CD14-positive monocyte (primary cell): ENCODE measurements around the gene C5orf22. TPM values are rescaled to one million over a fixed set of nuclear protein-coding genes. Genes with fewer than 3 reads are reported as not detected.

Source experiments
- DNase-seq, 3 donors: peaks; one replicate each; pipeline ENCODE4 v3.0.0-alpha.2; 2011 to 2022
- H2AFZ ChIP-seq: 2 replicates; pipeline ENCODE4 v1.6.0; 2012; ENCODE audit warnings: mild to moderate bottlenecking, low read depth, low read length, inconsistent platforms; ENCODE audit not compliant: insufficient read depth, poor library complexity, severe bottlenecking
- H3K27ac ChIP-seq, 2 donors: 1 replicate in 1 of 2; 2 replicates in 1 of 2; pipeline ENCODE4 v1.5.1; 2012 to 2013; ENCODE audit warnings: low read length in 2 of 2, control low read depth in 1 of 2, inconsistent platforms in 1 of 2, low read depth in 1 of 2, mild to moderate bottlenecking in 1 of 2
- H3K27me3 ChIP-seq, 2 donors: one replicate each; pipeline versions ENCODE4 v1.6.0 to v1.6.1; 2011 to 2013; ENCODE audit warnings: low read length in 2 of 2; ENCODE audit not compliant: control insufficient read depth in 2 of 2, insufficient read depth in 2 of 2
- H3K36me3 ChIP-seq, 2 donors: replicated peaks in 1 of 2; 1 replicate in 1 of 2; 2 replicates in 1 of 2; pipeline versions ENCODE4 v1.5.1 to v1.6.1; 2012 to 2013; ENCODE audit warnings: low read length in 2 of 2, control low read depth in 1 of 2, inconsistent platforms in 1 of 2, mild to moderate bottlenecking in 1 of 2; ENCODE audit not compliant: insufficient read depth in 2 of 2, control insufficient read depth in 1 of 2
- H3K4me1 ChIP-seq, 2 donors: 1 replicate in 1 of 2; 2 replicates in 1 of 2; pipeline versions ENCODE4 v1.5.1 to v1.6.1; 2012 to 2013; ENCODE audit warnings: low read length in 2 of 2, control low read depth in 1 of 2, inconsistent platforms in 1 of 2, mild to moderate bottlenecking in 1 of 2, moderate library complexity in 1 of 2; ENCODE audit not compliant: insufficient read depth in 2 of 2, control insufficient read depth in 1 of 2
- H3K4me2 ChIP-seq: replicated peaks from 2 replicates; pipeline ENCODE3; 2012; ENCODE audit warnings: low read length, moderate library complexity, mild to moderate bottlenecking; ENCODE audit not compliant: poor library complexity, severe bottlenecking; ENCODE audit errors: extremely low read depth
- H3K4me3 ChIP-seq, 3 experiments: fragments of 200-600 bp in 1 of 3; sonication (generic) in 1 of 3; replicated peaks in 1 of 3; 1 replicate in 2 of 3; 2 replicates in 1 of 3; pipeline ENCODE4 v1.5.1; 2011 to 2013; ENCODE audit warnings: low read length in 3 of 3, mild to moderate bottlenecking in 3 of 3, control low read depth in 2 of 3, low read depth in 2 of 3, inconsistent platforms in 1 of 3, moderate library complexity in 1 of 3
- H3K79me2 ChIP-seq: 2 replicates; pipeline ENCODE4 v1.6.0; 2012; ENCODE audit warnings: mild to moderate bottlenecking, control low read depth, inconsistent platforms, low read length, moderate library complexity; ENCODE audit not compliant: insufficient read depth
- H3K9ac ChIP-seq: 2 replicates; pipeline ENCODE4 v1.6.0; 2017; ENCODE audit warnings: low read length, mild to moderate bottlenecking; ENCODE audit not compliant: insufficient read depth, poor library complexity, severe bottlenecking
- H3K9me3 ChIP-seq, 2 donors: replicated peaks in 1 of 2; 1 replicate in 1 of 2; 2 replicates in 1 of 2; pipeline versions ENCODE4 v1.5.1 to v1.6.1; 2012 to 2013; ENCODE audit warnings: low read length in 2 of 2, control low read depth in 1 of 2; ENCODE audit not compliant: control insufficient read depth in 1 of 2, insufficient read depth in 1 of 2
- H4K20me1 ChIP-seq: 2 replicates; pipeline ENCODE4 v1.6.0; 2012; ENCODE audit warnings: mild to moderate bottlenecking, low read length, control low read depth, moderate library complexity; ENCODE audit not compliant: insufficient read depth
- H3K27ac Mint-ChIP-seq, 7 donors: one replicate each; pipeline ENCODE4 v1.8.0; 2020; ENCODE audit warnings: mild to moderate bottlenecking in 7 of 7, mixed read lengths in 7 of 7, moderate library complexity in 6 of 7, inconsistent platforms in 2 of 7
- H3K27me3 Mint-ChIP-seq, 3 donors: one replicate each; pipeline ENCODE4 v1.8.0; 2021 to 2022; ENCODE audit warnings: low read depth in 3 of 3, mild to moderate bottlenecking in 3 of 3, mixed read lengths in 3 of 3, moderate library complexity in 3 of 3, inconsistent platforms in 1 of 3
- H3K36me3 Mint-ChIP-seq, 2 donors: one replicate each; pipeline ENCODE4 v1.8.0; 2020; ENCODE audit warnings: mixed read lengths in 2 of 2, inconsistent platforms in 1 of 2, mild to moderate bottlenecking in 1 of 2
- H3K4me1 Mint-ChIP-seq: one replicate; pipeline ENCODE4 v1.8.0; 2020; ENCODE audit warnings: mild to moderate bottlenecking, mixed read lengths
- H3K4me3 Mint-ChIP-seq, 2 donors: one replicate each; pipeline ENCODE4 v1.8.0; 2020; ENCODE audit warnings: mild to moderate bottlenecking in 2 of 2, mixed read lengths in 2 of 2, moderate library complexity in 1 of 2
- H3K9me3 Mint-ChIP-seq, 7 donors: one replicate each; pipeline ENCODE4 v1.8.0; 2020 to 2022; ENCODE audit warnings: mixed read lengths in 7 of 7, mild to moderate bottlenecking in 6 of 7, moderate library complexity in 6 of 7, inconsistent platforms in 2 of 7
- WGBS: methylation state at CpG from one replicate; pipeline ENCODE4 v1.1.5; 2013; ENCODE audit warnings: missing lambda C conversion rate; ENCODE audit not compliant: insufficient coverage; 5-methylcytosine and 5-hydroxymethylcytosine counted together
- intact Hi-C, 2 donors: fragments of 100-400 bp; cut with micrococcal nuclease; formaldehyde crosslinking; loops; one replicate each; pipeline versions ENCODE4 v1.15.0 to v1.15.1; 2023
- polyA plus RNA-seq, 3 donors: library from polyadenylated mRNA; depleted of rRNA in 1 of 3; unstranded in 2 of 3; stranded (reverse) in 1 of 3; fragments of 300-500 nt in 2 of 3; fragments of >200 nt in 1 of 3; fragmentation: Illumina TruSeq in 2 of 3; gene quantifications; 1 replicate in 2 of 3; 2 replicates in 1 of 3; pipeline ENCODE4 v1.2.3, GENCODE V29; 2012 to 2021
- TF ChIP-seq, protein P1 (sequence below): fragments of 200-600 bp; IDR thresholded peaks from one replicate; pipeline ENCODE4 v1.8.0; 2022; ENCODE audit warnings: antibody characterized with exemption, mild to moderate bottlenecking

C5orf22 gene
- polyA plus RNA-seq, 3 donors, result 5.8 to 20.2 (median 19.9) TPM

DNA sequence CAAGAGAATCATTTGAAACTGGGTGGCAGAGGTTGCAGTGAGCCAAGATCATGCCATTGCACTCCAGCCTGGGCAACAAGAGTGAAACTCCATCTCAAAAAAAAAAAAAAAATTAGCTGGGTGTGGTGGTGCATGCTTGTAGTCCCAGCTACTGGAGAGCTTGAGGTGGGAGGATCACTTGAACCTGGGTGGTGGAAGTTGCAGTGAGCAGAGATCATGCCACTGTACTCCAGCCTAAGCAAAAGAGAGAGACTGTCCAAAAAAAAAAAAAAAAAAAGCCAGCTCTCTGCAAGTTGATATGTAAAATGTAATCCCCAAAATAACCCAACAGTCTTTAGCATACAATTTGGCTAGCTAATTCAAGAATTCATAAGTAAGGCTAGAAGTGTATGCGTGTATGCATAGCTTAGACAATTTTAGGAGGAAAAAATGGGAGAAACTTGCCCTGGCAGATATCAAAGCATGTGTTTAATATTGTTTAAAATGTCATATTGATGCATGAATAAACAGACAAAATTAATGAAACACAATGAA lies 36.3 kb downstream of the C5orf22 start:
- Histone ChIP-seq H3K27ac (no peak overlapping the region), H3K36me3 (no peaks in the 10 kb centered on the region), H3K27me3 (no peaks in the 10 kb centered on the region), H3K4me2 (no peak overlapping the region), H2AFZ (no peak overlapping the region), H3K4me1 (peaks cover 8 to 22% of the 10 kb centered on the region in 2 donors), H3K4me3 (no peak overlapping the region), H3K9me3 (peaks cover 0 to 14% of the 10 kb centered on the region in 2 donors), H3K79me2 (no peaks in the 10 kb centered on the region), H3K9ac (no peak overlapping the region), H4K20me1 (no peaks in the 10 kb centered on the region)
- H3K4me1 Mint-ChIP-seq, result peaks cover 26% of the 10 kb centered on the region
- TF ChIP-seq, protein P1, sequence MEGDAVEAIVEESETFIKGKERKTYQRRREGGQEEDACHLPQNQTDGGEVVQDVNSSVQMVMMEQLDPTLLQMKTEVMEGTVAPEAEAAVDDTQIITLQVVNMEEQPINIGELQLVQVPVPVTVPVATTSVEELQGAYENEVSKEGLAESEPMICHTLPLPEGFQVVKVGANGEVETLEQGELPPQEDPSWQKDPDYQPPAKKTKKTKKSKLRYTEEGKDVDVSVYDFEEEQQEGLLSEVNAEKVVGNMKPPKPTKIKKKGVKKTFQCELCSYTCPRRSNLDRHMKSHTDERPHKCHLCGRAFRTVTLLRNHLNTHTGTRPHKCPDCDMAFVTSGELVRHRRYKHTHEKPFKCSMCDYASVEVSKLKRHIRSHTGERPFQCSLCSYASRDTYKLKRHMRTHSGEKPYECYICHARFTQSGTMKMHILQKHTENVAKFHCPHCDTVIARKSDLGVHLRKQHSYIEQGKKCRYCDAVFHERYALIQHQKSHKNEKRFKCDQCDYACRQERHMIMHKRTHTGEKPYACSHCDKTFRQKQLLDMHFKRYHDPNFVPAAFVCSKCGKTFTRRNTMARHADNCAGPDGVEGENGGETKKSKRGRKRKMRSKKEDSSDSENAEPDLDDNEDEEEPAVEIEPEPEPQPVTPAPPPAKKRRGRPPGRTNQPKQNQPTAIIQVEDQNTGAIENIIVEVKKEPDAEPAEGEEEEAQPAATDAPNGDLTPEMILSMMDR, result no peak
- no peak overlapping the region for H3K27ac Mint-ChIP-seq
- WGBS, result no CpG with 5 or more reads among the region's 1 CpG
- H3K9me3 Mint-ChIP-seq, result peaks cover 9 to 35% (median 19%) of the 10 kb centered on the region in 7 donors
- intact Hi-C loops, result no loop called here
- H3K27me3 Mint-ChIP-seq, result peaks cover 0 to 2% (median 0%) of the 10 kb centered on the region in 3 donors
- H3K36me3 Mint-ChIP-seq, result peaks cover 6 to 8% of the 10 kb centered on the region in 2 donors
- no peak for DNase-seq
- no peak overlapping the region for H3K4me3 Mint-ChIP-seq

DNA sequence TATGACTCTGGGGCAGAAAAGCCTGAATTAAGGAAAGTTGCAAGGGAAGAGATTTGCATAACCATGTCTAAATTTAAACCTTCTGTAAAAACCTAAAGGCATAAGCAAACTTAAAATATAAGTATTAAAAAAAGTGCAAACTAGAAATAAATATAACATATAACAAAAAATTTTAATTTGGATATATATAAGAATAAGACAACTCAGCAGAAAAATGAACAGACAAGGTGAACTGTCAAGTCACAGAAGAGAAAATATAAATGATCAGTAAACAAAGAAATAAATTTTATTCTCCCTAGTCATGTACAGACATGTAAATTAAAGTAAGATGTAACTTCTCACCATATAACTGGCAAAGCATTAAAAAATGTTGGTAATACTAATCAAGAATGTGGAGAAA lies 37.0 kb downstream of the C5orf22 start:
- Histone ChIP-seq H3K36me3 (no peaks in the 10 kb centered on the region), H4K20me1 (no peaks in the 10 kb centered on the region), H3K79me2 (no peaks in the 10 kb centered on the region), H3K4me2 (no peak overlapping the region), H3K4me3 (no peak overlapping the region), H3K27me3 (no peaks in the 10 kb centered on the region), H3K9ac (no peak overlapping the region), H2AFZ (no peak overlapping the region), H3K27ac (no peak overlapping the region), H3K4me1 (peaks cover 8 to 22% of the 10 kb centered on the region in 2 donors), H3K9me3 (peaks cover 0 to 14% of the 10 kb centered on the region in 2 donors)
- intact Hi-C loops, result no loop called here
- Mint-ChIP-seq H3K27ac (no peak overlapping the region), H3K4me3 (no peak overlapping the region), H3K9me3 (peaks cover 9 to 30% (median 19%) of the 10 kb centered on the region in 7 donors), H3K27me3 (peaks cover 0 to 2% (median 0%) of the 10 kb centered on the region in 3 donors), H3K4me1 (peaks cover 24% of the 10 kb centered on the region), H3K36me3 (peaks cover 6 to 7% of the 10 kb centered on the region in 2 donors)
- TF ChIP-seq, protein P1, result no peak
- DNase-seq, result no peak
